MM.1S (cell line): ENCODE data around the gene FAM53C.

Experiments
- EZH2 ChIP-seq: fragments of 300-600 bp; sonication (generic); optimal IDR thresholded peaks from 2 replicates; pipeline ENCODE3; 2017; ENCODE audit warnings: low read depth, mild to moderate bottlenecking, antibody characterized with exemption, low read length, mixed read lengths
- EZH2phosphoT487 ChIP-seq: fragments of 300-600 bp; sonication (generic); IDR thresholded peaks from 2 replicates; pipeline ENCODE4 v1.6.1; 2018; ENCODE audit warnings: antibody characterized with exemption, low read length
- TF ChIP-seq, protein P1 (sequence below): fragments of 300-600 bp; sonication (generic); IDR thresholded peaks from 2 replicates; pipeline ENCODE4 v1.5.1; 2016; ENCODE audit warnings: antibody characterized with exemption, low read length, mixed read lengths

DNA sequence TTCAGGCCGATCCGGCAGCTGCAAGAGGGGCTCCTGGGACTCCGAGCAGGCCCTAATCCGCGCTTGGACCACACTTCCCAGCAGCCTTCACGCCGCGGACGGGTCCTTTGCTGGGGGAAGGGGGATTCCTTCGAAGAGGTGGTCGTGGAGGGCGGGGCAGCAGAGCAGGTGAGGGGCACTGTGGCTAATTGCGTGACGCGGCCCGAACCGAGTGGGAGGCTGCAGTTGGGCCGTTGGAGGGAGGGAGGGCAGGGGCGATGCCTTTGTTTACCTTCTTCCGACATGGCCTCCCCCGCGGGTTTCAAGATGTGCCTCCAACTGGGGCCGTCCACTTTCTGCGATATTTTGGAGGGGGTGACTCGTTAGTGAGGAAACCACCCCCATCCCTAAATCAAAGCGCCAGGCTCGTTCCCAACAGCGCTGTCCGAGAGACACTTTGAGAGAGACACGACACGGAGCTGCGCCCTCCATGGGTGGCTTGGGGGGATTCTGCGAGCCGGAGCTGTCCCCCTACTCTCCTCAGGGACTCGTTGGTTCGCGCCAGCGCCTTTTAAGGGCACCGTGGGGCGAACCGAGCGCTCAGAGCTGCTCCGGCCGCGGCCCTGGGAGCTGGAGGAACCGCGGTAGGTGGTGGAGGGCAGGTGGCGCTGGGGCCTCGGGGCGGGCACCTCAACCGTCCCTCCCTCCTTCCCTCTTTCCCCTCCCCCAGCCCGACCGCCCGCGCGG lies at the start of gene FAM53C:
- TF ChIP-seq, protein P1, sequence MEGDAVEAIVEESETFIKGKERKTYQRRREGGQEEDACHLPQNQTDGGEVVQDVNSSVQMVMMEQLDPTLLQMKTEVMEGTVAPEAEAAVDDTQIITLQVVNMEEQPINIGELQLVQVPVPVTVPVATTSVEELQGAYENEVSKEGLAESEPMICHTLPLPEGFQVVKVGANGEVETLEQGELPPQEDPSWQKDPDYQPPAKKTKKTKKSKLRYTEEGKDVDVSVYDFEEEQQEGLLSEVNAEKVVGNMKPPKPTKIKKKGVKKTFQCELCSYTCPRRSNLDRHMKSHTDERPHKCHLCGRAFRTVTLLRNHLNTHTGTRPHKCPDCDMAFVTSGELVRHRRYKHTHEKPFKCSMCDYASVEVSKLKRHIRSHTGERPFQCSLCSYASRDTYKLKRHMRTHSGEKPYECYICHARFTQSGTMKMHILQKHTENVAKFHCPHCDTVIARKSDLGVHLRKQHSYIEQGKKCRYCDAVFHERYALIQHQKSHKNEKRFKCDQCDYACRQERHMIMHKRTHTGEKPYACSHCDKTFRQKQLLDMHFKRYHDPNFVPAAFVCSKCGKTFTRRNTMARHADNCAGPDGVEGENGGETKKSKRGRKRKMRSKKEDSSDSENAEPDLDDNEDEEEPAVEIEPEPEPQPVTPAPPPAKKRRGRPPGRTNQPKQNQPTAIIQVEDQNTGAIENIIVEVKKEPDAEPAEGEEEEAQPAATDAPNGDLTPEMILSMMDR, result no peak
- TF ChIP-seq EZH2, result no peak
- no peak for TF ChIP-seq EZH2phosphoT487
